Central memory CD8-positive, alpha-beta T cell (primary cell): ENCODE results near the gene CTIF.

Experiments
- ATAC-seq: fragments of 150-1000 bp; cut with Tn5 transposase; replicated peaks from 2 replicates; pipeline ENCODE4 v1.10.0; 2022; ENCODE audit warnings: mild to moderate bottlenecking, moderate FRiP score, moderate number of reproducible peaks; ENCODE audit not compliant: poor library complexity, severe bottlenecking; ENCODE audit errors: extremely low read depth
- DNase-seq, 2 donors: peaks; one replicate each; pipeline ENCODE4 v3.0.0; 2021; ENCODE audit warnings: low spot score in 2 of 2
- H3K27ac Mint-ChIP-seq: one replicate; pipeline ENCODE4 v1.8.0; 2022; ENCODE audit warnings: low read depth, mild to moderate bottlenecking, moderate library complexity, mixed read lengths
- H3K27me3 Mint-ChIP-seq: one replicate; pipeline ENCODE4 v1.8.0; 2022; ENCODE audit warnings: mixed read lengths
- H3K36me3 Mint-ChIP-seq: one replicate; pipeline ENCODE4 v1.8.0; 2022; ENCODE audit warnings: mild to moderate bottlenecking, moderate library complexity, mixed read lengths; ENCODE audit not compliant: insufficient read depth
- H3K4me1 Mint-ChIP-seq: one replicate; pipeline ENCODE4 v1.8.0; 2022; ENCODE audit warnings: mixed read lengths
- H3K4me3 Mint-ChIP-seq: one replicate; pipeline ENCODE4 v1.8.0; 2022; ENCODE audit warnings: mild to moderate bottlenecking, moderate library complexity, mixed read lengths
- H3K9me3 Mint-ChIP-seq: one replicate; pipeline ENCODE4 v1.8.0; 2022; ENCODE audit warnings: mixed read lengths

Gene CTIF

DNA sequence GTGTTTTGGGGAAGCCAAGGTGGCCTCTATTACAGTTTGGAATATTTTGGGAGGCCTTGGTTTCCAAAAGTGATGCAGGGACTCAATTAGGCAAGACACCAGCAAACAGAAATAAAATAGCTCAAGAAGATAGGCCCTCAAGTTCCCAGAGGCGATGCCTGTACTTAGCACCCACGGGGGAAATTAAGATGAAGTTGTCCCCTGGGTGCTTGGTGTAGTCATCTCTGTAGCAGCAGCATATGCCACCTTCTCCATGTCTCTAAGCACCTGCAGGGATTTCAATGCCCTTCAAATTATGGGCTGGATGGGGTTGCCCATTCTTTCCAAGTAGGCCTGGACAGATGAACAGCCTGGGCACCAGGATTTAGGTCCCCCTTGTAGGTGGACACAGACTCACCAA lies 185.0 kb downstream of the CTIF start:
- Mint-ChIP-seq H3K27ac (no peak overlapping the region), H3K9me3 (no peaks in the 10 kb centered on the region), H3K4me1 (no peaks in the 10 kb centered on the region), H3K36me3 (no peaks in the 10 kb centered on the region), H3K27me3 (no peaks in the 10 kb centered on the region), H3K4me3 (no peak overlapping the region)
- DNase-seq (no peak), ATAC-seq (no peak)

DNA sequence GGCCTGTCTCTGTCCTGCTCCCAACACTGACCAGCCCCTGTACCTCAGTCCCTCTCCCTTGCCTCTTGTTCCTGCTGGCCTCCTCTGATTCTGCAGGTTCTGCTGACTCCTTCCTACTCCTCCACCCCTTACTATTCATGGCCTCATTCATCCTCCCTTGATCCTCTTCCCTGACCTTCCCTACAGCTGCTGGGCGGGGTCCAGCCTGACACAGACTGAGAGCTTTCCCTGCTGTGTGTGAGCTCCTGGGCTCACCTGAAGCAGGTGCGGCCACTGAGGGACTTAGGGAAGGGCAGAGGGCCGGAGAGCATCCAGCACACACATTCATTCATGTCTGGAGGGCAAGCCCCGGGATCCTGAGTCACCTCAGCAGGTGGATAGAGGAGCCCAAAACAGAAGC lies 185.6 kb downstream of the CTIF start:
- no peak for ATAC-seq
- Mint-ChIP-seq H3K9me3 (no peaks in the 10 kb centered on the region), H3K27ac (no peak overlapping the region), H3K4me3 (no peak overlapping the region), H3K4me1 (no peaks in the 10 kb centered on the region), H3K27me3 (no peaks in the 10 kb centered on the region), H3K36me3 (no peaks in the 10 kb centered on the region)
- DNase-seq, result no peak

DNA sequence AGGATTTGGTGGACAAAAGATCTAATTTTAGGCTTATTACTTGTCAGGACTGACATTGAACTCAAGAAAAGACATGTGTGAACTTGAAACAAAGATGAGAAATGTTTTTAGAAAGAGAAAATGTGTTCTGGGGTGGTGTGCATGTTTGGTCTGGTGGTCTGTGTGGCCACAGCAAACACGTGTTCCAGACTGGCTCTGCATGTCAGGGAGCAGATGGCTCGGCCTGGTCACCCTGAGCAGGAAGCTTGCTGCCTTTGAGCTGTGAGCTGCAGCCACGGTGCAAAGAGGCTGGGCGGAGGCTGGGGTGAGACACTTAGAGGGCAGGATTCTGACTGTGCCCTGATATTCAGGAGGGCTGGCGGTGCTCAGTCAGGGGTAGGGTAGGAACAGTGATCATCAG lies 186.1 kb downstream of the CTIF start:
- no peak overlapping the region for H3K4me3 Mint-ChIP-seq
- no peaks in the 10 kb centered on the region for H3K9me3 Mint-ChIP-seq
- DNase-seq (no peak), ATAC-seq (no peak)
- no peaks in the 10 kb centered on the region for H3K27me3 Mint-ChIP-seq
- no peaks in the 10 kb centered on the region for H3K36me3 Mint-ChIP-seq
- H3K4me1 Mint-ChIP-seq, result no peaks in the 10 kb centered on the region
- no peak overlapping the region for H3K27ac Mint-ChIP-seq

DNA sequence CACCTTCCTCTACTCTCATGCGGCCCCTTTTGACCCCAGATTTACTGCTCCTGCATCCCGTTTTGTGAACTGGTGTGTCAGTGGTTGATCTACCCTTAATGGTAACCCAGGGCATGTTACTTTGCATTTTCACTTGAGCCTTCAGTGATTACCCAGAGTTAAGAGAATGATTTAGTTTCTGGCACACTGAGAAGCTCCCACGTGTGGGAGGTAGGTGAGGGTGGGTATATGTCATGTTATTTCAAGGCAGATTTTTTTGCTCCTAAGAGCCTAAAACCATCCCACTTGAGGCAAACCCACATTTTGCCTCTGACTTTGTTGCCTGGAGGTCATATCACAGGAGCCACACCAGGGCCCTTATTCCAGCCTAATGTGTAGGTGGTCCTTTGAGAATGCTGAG lies 186.7 kb downstream of the CTIF start:
- Mint-ChIP-seq H3K27me3 (no peaks in the 10 kb centered on the region), H3K4me3 (no peak overlapping the region), H3K27ac (no peak overlapping the region), H3K36me3 (no peaks in the 10 kb centered on the region), H3K9me3 (no peaks in the 10 kb centered on the region), H3K4me1 (no peaks in the 10 kb centered on the region)
- ATAC-seq (no peak), DNase-seq (no peak)

DNA sequence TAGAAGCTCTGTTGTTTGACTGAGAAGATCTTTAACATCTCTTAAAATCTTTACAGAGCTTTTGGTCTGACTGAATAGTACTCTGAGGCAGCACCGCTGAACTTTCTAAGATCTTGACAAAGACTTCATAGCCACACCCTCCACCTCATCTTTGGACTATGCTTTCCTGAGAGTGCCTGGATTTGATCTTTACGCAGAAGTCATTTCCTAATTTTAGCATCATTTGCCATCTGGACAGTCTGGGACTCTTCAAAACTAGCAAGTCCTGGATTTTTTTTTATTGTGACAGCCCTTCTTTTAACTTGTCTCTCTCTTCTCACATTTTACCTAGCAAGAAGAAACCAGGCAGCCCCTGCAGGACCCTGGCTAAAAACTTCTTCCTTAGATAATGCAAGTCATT lies 188.8 kb downstream of the CTIF start:
- no peaks in the 10 kb centered on the region for H3K4me1 Mint-ChIP-seq
- no peak for DNase-seq
- no peaks in the 10 kb centered on the region for H3K36me3 Mint-ChIP-seq
- ATAC-seq, result no peak
- H3K4me3 Mint-ChIP-seq, result no peak overlapping the region
- no peaks in the 10 kb centered on the region for H3K9me3 Mint-ChIP-seq
- no peaks in the 10 kb centered on the region for H3K27me3 Mint-ChIP-seq
- no peak overlapping the region for H3K27ac Mint-ChIP-seq

DNA sequence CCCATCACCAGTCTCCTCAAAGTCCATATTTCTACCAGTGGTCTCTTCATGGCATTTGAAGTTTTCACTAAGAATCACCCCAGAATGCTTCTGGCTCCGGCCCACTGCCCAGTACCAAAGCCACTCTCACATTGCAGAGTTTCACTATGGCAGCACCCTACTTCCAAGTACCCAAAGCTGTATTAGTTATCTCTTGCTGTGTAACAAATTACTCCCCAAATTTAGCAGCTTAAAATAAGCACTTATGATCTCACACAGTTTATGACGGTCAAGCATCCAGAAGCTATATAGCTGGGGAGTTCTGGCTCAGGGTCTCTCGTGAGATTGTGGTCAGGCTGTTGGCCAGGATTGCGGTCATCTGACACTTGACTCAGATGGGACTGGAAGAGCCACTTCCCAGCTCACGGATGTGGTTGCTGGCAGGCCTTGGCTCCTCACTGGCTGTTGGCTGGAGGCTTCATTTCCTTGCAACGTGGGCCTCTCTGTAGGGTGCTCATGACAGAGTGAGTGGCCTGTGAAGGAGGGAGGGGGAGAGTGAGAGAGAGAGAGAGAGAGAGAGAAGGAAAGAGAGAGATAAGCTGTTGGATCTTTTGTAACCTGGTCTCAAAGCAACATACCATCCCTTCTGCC lies 189.5 kb downstream of the CTIF start:
- H3K9me3 Mint-ChIP-seq, result no peaks in the 10 kb centered on the region
- no peak overlapping the region for H3K4me3 Mint-ChIP-seq
- H3K36me3 Mint-ChIP-seq, result no peaks in the 10 kb centered on the region
- DNase-seq (no peak), ATAC-seq (no peak)
- H3K27ac Mint-ChIP-seq, result no peak overlapping the region
- H3K27me3 Mint-ChIP-seq, result no peaks in the 10 kb centered on the region
- H3K4me1 Mint-ChIP-seq, result no peaks in the 10 kb centered on the region

DNA sequence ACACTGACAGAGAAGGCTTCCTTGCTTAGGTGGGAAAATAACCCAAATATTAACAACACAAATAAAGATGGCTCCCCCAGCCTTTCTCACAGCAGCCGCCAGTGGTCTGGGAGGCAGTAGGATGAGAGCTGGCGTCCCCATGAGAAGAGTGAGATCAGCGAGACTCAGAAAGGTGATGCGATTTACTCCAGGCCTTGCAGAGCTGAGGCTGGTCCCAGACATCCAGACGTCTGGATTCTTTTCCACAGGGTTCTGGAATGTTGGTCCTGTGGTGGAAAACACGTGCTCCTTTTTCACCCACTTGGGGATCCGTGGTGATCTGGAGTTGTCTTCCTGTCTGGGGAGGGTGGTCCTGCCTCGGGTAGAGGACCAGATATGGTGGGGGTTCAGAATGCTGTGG lies 190.6 kb downstream of the CTIF start:
- H3K4me1 Mint-ChIP-seq, result no peaks in the 10 kb centered on the region
- H3K9me3 Mint-ChIP-seq, result no peaks in the 10 kb centered on the region
- no peak overlapping the region for H3K27ac Mint-ChIP-seq
- ATAC-seq, result no peak
- no peak overlapping the region for H3K4me3 Mint-ChIP-seq
- DNase-seq, result no peak
- H3K36me3 Mint-ChIP-seq, result no peaks in the 10 kb centered on the region
- H3K27me3 Mint-ChIP-seq, result no peaks in the 10 kb centered on the region

DNA sequence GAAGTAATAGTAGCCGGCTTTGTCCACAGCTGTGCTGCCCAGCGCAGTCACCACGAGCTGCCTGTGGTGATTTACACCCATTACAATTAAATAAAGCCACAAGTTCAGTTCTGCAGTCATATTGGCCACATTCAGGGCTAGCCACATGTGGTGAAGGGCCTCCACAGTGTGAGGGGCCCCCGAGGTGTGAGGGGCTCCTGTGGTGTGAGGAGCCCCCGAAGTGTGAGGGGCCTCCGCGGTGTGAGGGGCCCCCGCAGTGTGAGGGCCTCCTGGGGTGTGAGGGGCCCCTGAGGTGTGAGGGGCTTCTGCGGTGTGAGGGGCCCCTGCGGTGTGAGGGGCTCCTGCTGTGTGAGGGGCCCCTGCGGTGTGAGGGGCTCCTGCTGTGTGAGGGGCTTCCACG lies 191.2 kb downstream of the CTIF start:
- Mint-ChIP-seq H3K27me3 (no peaks in the 10 kb centered on the region), H3K36me3 (no peaks in the 10 kb centered on the region), H3K4me3 (no peak overlapping the region), H3K9me3 (no peaks in the 10 kb centered on the region), H3K4me1 (no peaks in the 10 kb centered on the region), H3K27ac (no peak overlapping the region)
- DNase-seq (no peak), ATAC-seq (no peak)

DNA sequence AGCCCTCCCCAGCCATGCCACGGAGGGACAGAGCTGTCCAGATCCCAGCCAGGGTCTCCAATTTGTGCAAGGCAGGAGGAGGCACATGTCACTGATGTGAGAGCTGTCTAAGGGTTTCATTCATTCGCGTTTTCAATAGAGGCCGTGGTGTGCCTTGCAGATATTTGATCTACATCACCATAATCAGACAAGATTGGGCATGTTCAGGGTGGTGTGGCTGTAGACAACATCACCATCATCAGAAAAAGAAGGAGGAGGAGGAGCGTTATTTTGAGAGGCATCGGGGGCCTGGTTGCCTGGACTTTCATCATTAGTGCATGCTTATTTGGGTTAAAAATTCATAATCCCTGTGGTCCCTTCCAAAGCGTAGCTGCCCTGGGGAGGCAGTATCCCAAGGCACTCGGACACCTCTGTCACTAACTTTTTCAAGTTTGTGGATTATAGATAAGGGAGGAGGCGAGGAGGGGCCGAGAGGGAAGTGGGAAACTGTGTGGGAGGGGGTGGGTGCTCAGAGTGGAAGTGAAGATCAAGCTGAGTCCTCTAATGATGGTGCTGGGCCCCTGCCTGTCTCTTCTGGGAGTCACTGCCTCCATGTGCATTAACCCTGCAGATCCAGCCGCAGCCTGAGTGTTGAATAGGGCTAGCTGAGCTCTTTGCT lies 194.1 kb downstream of the CTIF start:
- Mint-ChIP-seq H3K4me1 (no peaks in the 10 kb centered on the region), H3K27me3 (no peaks in the 10 kb centered on the region), H3K9me3 (no peaks in the 10 kb centered on the region), H3K4me3 (no peak overlapping the region), H3K36me3 (no peaks in the 10 kb centered on the region), H3K27ac (no peak overlapping the region)
- DNase-seq (no peak), ATAC-seq (no peak)

DNA sequence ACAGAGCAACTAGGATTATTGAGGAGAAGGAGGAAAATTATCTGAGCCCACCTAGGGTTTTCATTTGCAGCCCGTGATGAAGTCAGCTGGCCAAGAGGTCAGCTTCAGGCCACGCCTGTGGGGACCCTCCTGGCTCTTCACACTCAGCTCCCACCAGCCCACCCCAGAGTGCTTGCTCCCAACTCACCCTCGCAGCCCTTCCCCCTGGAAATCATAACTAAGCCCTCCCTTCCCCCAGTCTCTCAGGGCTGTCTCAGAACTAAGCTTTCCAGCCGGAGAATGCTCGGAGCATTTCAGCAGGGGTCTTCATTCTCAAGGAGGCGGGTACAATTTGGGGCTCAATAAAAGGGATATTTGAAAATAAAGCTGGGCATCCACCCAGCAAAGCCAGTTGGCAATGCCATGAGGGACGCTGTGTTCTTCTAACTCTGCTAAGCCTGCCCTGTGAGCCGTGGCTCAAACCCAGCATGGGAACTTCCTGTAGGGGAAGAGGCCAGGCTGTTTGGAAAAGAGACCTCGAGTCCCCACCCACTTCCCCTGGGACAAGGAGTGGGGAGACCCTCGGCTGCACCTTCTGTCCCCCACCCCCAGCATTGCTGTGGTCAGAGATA lies 194.9 kb downstream of the CTIF start:
- ATAC-seq (no peak), DNase-seq (no peak)
- Mint-ChIP-seq H3K27ac (no peak overlapping the region), H3K9me3 (no peaks in the 10 kb centered on the region), H3K27me3 (no peaks in the 10 kb centered on the region), H3K36me3 (no peaks in the 10 kb centered on the region), H3K4me1 (no peaks in the 10 kb centered on the region), H3K4me3 (no peak overlapping the region)

DNA sequence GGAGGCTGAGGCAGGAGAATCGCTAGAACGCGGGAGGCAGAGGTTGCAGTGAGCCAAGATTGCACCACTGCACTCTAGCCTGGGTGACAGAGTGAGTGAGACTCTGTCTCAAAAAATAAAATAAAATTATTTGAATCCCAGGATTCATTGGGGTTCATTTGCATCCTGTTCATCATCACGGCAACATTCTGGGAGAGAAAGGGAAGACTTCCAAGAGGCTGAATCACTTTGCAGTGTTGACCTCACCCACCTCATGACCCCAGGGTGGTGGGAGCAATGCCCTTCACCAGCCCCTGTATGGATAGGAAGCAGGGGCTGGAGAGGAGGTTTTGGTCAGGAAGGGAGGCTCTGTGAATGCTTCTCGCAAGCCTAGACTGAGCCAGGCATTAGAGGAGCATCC lies 195.6 kb downstream of the CTIF start:
- Mint-ChIP-seq H3K36me3 (no peaks in the 10 kb centered on the region), H3K4me1 (no peaks in the 10 kb centered on the region), H3K27me3 (no peaks in the 10 kb centered on the region), H3K27ac (no peak overlapping the region), H3K4me3 (no peak overlapping the region), H3K9me3 (no peaks in the 10 kb centered on the region)
- no peak for DNase-seq
- ATAC-seq, result no peak

DNA sequence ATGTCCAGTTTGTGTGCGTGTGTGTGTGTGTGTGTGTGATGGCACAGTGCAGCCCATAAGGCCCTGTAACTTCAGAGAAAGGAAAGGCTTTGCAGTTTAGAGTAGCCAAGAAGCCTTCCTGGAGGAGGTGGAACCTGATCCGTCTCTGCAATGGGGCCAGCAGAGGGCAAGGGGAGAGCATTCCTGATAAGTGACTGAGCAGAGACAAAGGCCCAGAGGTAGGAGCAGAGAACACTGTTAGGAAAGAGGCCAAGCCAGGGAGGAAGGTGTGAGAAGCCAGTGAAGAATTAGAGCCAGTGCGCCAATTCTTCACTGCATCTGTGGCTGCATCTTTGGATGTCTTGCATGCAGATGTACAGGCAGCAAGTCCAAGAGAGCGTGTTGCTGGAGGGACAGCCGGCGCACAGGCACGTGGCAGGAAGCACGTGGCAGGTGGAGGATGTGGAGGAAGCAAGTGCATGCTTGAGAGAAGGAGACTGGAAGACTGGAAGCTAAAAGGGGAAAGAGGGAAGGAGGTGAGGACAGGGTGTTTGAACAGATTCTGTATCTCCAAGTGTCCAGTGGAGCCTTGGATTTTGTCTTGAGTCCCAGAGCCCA lies 196.3 kb downstream of the CTIF start:
- no peaks in the 10 kb centered on the region for H3K36me3 Mint-ChIP-seq
- no peak for DNase-seq
- H3K4me3 Mint-ChIP-seq, result no peak overlapping the region
- H3K4me1 Mint-ChIP-seq, result no peaks in the 10 kb centered on the region
- no peak for ATAC-seq
- H3K9me3 Mint-ChIP-seq, result no peaks in the 10 kb centered on the region
- no peak overlapping the region for H3K27ac Mint-ChIP-seq
- no peaks in the 10 kb centered on the region for H3K27me3 Mint-ChIP-seq

DNA sequence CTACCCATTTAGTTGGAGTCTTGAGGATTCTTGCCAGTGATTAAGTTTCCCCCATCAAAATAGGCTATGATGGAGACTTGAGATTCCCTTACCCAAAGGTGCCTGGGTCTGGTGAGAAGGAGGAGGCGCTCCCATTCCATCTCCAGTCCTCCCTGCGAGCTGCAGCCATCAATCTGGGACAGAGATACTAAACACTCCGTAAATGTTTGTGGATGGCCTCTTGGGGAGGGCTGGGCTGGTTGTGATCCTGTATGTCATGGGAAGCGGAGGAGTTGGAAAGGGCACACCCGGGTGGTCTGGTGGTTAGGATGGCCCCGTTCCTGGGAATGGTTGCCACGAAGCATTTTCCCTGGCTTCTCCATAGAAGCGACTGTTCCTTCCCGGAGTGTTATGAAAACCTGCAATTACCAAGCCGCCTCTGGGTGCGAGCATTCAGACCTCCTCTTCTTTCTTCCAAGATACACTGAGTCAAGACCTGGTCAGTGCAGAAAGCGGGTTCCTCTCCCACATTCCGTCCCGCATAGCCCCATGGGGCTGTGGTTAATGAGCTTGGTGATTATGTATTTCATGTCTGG lies 196.9 kb downstream of the CTIF start:
- no peaks in the 10 kb centered on the region for H3K27me3 Mint-ChIP-seq
- no peaks in the 10 kb centered on the region for H3K36me3 Mint-ChIP-seq
- no peak for DNase-seq
- H3K27ac Mint-ChIP-seq, result no peak overlapping the region
- no peak for ATAC-seq
- no peaks in the 10 kb centered on the region for H3K4me1 Mint-ChIP-seq
- no peak overlapping the region for H3K4me3 Mint-ChIP-seq
- H3K9me3 Mint-ChIP-seq, result no peaks in the 10 kb centered on the region
